OCI-LY7 (cell line): ENCODE data around the gene RCVRN.

ENCODE experiments used
- CTCF ChIP-seq: fragments of 200-600 bp; sonication (generic); conservative IDR thresholded peaks from 2 replicates; pipeline ENCODE4 v1.5.1; 2014; ENCODE audit warnings: mild to moderate bottlenecking, antibody characterized with exemption, low read length, moderate library complexity, mixed read lengths
- EZH2phosphoT487 ChIP-seq: fragments of 200-600 bp; sonication (generic); IDR thresholded peaks from 2 replicates; pipeline ENCODE4 v1.6.1; 2018; ENCODE audit warnings: low read depth, borderline replicate concordance, mild to moderate bottlenecking, mixed run types, antibody characterized with exemption, low read length, moderate library complexity, mixed read lengths

DNA sequence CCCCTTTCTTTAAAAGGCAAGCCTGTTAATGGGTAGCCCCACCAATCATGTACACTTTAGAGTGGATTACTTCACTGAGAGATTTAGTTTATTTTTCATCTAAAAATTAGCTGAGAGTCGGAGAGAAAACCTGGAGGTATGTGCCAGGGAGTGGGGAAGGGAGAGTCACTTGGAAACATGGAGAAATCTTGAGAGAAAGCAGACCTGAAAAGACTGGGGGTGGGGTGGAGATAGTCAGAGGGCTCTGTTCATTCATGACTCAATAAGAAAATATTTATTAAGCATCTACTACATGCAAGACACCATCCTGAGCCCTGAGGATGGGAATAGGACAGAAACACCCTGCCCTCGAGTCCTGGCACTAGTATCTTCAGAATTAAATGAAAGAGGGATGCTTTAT, 27.4 kb upstream of the RCVRN start:
- no peak for TF ChIP-seq CTCF
- TF ChIP-seq EZH2phosphoT487: no peak
